Frontal cortex (tissue), 4 donors: ENCODE data around the gene WSB2. TPM values are rescaled to one million over a fixed set of nuclear protein-coding genes. Genes with fewer than 3 reads are reported as not detected.
"Not testable (repeated sequence)": the region's sequence is repeated elsewhere in the genome, so short reads cannot be mapped to it uniquely, and the experiment has no call there.

Source experiments
- DNase-seq, 2 donors: peaks; one replicate each; pipeline ENCODE4 v3.0.0; 2012; ENCODE audit warnings: low spot score in 2 of 2
- FAIRE-seq: peaks from 2 replicates; lab custom pipeline; 2012; peaks lifted over from hg19 to GRCh38; lab: Jason Lieb, UNC
- total RNA-seq: library from RNA; depleted of rRNA; stranded (reverse); fragments of >200 nt; gene quantifications from one replicate; pipeline ENCODE4 v1.2.3, GENCODE V29; 2014
- donor health status: control.
- donor health status: control.
- donor health status: control.

Gene WSB2
- 532 TPM for total RNA-seq

DNA sequence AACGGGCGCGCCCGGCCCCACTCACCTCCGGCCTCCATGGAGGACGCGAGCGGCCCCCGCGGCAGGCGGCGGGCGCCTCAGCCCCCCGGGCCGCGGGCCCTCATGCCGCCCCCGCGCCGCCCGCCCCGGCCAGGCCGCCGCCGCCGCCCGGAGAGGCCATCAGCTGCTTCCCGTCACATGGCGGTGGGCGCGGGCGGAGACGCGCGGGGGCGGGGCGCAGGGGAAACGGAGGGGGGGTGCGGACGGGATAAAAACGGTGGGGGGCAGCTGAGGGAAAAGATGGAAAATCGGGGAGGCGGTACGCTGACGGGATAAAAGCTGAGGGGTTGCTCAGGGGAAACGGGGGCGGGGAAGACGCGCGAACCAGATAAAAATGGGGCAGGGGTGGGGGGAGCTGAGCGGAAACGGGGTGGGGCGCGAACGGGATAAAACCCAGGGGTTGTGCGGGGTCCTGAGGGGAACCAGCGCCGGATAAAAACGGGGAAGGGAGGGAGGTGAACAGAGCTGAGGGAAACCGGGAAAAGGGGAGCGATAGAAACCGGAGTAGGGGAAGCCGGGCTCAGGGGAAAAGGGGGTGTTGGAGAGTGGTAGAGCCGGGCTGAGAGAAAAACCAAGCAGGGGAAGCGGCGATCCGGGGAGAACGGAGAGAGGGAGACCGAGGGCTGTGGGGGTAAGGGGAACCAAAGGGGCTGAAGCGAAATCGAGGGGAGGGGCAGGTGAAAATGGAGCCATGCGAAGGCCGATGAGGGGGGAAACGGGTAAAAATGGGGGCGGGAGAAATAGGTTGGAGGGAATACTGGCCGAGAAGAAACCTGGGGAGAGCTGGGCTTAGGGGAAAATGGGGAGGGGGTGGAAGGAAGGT lies at the start of gene WSB2:
WSB2 (minus strand) TSS at position 169 of the 862 bp plus-strand sequence; CDS start at position 38, 131 bp downstream.
- FAIRE-seq (no peak), DNase-seq (peak; percentile 85 to 90)

DNA sequence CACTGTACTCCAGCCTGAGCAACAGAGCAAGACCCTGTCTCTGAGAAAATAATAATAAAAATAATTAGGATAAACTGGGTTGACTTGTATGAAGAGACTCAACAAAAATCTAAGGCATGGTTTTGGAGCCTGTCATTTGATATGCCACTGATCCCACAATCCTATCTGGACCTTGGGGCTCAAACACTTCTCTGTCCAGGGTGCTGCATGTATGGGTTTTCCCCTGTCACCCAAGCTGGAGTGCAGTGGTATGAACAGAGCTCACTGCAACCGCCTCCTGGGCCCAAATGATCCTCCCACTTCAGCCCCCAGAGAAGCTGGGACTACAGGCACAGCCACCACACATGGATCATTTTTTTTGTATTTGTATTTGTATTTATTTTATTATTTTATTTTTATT lies 48.1 kb upstream of the WSB2 start:
- no peak for FAIRE-seq

DNA sequence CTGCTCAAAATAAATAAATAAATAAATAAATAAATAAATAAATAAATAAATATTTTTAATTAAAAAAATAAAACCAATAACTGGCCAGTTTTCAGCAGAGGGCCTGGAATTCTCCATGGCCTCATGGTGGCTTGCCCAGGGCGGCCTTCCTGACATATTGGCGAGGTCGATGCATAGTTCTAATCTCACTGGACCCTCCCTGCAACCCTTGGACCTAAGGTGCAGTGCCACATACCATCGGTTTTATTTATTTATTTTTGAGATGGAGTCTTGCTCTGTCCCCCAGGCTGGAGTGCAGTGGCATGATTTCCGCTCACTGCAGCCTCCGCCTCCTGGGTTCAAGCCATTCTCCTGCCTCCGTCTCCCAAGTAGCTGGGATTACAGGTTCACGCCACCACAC lies 46.7 kb upstream of the WSB2 start:
- DNase-seq (no peak), FAIRE-seq (no peak)

More for the DNA sequence above, 48.1 kb upstream of the WSB2 start:
- DNase-seq = no peak

DNA sequence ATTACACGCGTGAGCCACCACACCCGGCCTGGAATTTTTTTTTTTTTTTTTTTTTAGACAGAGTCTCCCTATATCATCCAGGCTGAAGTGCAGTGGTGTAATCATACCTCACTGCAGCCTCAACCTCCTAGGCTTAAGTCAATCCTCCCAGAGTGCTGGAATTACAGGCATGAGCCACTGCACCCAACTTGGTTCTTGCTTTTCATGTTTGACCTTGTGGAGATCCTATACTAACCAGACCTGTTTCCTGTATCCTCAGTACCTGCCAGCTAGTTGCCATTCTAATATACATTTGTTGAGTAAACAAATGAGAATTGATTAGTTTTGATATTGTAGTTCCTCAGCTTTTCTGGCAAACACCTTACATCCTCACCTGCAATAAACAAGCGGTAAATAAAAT lies 46.0 kb upstream of the WSB2 start:
- no peak for FAIRE-seq
- no peak for DNase-seq

DNA sequence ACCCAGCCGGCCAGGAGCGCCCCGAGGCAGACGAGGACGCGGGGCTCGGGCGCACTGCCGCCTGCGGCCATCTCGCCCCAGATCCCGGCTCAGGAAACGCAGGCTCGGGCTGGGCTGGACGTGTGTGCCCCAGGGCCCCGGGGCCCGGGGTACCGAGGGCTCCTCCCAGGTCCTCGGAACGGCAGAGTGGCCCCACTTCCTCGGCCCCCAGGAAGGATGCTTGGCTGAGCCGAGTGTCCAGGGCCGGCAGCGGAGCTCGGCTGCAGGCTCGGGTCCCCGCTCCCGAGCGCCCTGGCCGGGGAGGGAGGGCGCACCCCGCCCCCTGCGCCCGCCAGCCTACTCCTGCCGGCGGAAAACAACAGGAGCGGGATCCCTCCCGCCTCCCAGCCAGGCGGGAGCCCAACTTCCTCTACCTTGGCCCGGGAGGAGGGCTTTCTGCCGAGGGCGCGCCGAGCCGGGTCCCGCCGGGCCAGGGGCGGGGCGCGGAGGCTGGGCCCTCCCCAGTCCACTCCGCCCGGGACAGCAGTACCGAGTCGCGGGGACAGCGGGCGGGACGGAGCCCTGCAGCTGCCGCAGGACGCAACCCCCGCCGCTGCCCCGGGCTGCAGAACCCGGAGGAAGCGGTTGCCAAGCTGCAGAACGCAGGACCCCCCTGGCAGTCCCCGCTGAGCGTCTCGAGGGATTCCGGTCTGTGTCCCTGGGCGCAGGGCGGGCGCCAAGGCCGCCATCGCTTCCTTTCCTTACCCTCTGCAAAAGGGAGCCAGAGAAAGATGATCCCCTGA lies 42.8 kb upstream of the WSB2 start, which contains the start of gene VSIG10:
VSIG10 (minus strand) TSS at position 411 of the 782 bp plus-strand sequence; CDS start at position 71, 340 bp downstream.
- peak; percentile 74 to 75 for DNase-seq
- no peak for FAIRE-seq

DNA sequence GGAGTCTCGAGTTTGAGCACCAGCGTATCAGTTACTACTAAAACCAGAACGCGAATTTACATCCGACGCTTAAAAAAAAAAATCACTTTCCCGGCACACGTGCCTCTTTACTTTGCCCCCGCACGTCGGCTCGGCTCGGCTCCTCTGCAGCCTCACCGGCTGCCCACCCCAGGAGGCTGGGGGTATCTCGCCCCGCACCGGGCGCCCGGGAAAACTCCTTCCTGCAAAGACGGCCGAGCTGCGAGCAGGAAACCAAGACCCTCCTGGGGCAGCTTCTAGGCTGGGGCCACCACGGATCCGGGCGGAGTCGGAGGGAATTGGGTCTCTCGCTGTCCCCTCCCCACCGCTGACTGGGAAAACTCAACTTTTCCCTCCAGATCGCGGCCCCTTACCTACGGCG lies 42.2 kb upstream of the WSB2 start:
- FAIRE-seq (no peak), DNase-seq (peak; percentile 25 to 35)

DNA sequence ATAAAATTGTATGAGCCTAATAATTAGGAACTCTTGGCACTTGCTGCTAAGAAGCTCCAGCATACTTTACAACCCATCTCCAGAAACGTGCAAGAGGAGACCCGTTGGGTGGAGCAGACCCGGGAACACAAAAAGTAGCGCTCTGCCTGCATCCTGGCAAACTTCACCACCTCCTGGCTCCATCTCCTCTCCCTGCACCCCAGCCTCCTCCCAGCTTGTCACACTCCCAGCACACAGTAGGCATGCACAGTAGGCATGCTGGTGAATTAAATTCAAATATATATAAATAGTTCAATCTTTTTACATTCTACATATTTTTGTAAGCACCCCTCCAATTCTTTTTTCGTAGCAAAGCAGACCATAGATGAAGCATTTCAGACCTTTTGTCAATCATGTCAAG lies 41.6 kb upstream of the WSB2 start:
- FAIRE-seq (no peak), DNase-seq (peak in 1 of 2 donors; percentile 22)

DNA sequence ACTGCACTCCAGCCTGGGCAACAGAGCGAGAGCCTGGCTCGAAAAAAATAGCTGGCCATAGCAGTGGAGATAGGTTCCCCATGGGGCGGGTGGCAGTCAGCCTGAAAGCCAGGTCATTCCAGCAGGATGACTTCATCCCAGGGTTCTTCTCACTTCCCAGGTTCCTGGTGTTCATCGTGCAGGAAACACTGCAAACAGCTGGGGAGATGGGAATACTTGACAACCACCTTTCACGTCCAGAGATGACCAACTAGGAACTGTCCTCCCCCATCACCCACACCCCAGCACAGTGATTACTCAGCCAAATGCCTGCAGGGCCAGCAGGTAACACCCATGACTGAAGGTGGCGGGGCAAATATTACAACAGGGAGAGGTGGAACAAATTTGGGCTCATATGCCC lies 41.1 kb upstream of the WSB2 start:
- DNase-seq (no peak), FAIRE-seq (no peak)

DNA sequence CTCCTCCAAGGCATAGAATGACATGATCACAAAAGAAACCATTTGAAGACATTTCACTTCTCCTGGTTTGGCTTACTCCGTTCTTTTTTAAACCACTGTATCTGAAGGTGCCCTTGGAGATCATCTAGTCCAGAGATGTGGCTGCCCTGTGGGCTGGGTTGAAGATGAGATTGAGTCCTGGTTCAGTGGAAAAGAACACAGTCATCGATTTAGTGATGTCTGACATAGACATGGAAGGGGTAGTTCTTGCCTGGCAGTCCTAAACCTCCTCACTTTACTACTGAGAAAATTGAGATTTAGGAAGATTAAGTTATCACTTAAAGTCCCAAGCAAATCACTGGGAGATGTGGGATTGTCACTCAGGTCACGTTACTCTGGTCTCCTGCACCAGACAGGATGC lies 40.1 kb upstream of the WSB2 start:
- no peak for DNase-seq
- FAIRE-seq = no peak

DNA sequence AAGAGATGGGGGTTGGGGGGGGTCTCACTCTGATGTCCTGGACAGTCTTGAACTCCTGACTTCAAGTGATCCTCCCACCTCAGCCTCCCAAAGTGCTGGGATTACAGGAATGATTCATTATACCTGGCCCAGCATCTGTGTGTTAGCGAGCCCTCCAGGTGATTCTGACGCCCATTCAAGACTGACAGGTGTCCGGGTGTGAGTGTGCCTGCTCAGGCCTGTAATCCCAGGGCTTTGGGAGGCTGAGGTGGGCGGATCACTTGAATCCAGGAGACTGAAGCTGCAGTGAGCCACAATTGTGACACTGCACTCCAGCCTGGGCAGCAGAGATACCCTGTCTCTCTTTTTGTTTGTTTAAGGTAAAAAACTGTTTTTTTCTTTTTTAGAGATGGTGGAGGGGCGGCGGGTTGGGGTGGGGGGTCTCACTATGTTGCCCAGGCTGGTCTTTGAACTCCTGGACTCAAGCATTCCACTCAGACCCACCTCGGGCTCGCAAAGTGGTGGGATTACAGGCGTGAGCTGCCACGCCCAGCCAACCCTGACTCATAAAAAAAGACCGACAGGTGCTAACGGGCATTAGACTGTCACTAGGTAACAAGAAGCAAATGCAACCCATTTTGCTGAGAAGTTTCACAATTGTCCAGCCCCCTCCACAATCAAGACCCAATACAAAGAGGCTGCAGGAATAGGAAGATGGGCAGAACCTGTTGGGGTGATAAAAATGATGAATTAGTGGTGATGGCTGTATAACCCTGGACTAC lies 38.1 kb upstream of the WSB2 start:
- DNase-seq (no peak), FAIRE-seq (no peak)

DNA sequence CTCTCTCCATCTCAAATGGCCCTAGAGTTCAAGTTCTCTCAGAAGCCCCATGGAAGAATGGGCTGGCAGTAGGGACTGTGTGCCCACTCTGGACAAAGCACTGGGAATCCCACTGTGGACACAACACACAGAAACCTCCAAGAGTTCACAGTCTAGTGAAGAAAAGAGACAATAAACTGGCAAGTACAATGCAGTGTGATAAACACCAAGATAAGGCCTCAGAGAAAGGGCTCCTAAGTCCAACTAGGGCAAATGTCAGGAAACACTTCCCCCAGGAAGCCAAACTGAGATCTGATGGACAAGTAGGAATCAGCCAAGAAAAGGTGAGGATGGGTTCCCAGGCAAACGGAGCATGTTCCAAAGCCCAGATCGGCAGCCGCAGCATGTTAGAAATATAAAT lies 37.4 kb upstream of the WSB2 start:
- DNase-seq (no peak), FAIRE-seq (no peak)

DNA sequence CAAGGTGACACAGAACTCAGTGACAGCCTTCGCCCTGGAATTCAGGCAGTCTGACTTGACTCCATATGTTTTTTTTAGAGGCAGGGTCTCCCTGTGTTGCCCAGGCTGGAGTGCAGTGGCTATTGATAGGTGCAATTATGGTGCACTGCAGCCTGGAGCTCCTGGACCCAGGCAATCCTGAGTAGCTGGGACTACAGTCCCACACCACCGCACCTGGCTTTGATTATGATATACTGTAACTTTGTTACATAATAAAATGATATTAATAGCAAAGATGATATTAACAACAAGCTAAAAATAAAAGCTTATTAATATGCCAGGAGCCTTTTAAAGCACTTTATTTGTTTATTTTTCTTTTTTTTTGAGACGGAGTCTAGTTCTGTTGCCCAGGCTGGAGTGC lies 33.1 kb upstream of the WSB2 start:
- FAIRE-seq (no peak), DNase-seq (no peak)

DNA sequence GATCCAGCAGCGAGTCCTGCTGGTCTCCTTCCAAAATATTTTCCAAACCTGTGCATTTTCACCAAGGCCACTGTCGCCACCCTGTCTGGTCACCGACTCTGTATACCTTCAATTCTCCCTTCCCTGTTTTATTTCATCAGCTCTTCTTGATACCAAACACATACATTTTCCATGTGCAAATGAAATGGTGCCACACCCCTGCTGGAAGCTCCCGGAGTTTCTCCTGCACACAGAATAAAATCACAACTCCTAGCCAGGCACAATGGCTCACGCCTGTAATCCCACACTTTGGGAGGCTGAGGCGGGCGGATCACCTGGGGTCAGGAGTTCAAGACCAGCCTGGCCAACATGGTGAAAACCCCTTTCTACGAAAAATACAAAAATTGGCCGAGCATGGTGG lies 28.8 kb upstream of the WSB2 start:
- DNase-seq (no peak), FAIRE-seq (no peak)

DNA sequence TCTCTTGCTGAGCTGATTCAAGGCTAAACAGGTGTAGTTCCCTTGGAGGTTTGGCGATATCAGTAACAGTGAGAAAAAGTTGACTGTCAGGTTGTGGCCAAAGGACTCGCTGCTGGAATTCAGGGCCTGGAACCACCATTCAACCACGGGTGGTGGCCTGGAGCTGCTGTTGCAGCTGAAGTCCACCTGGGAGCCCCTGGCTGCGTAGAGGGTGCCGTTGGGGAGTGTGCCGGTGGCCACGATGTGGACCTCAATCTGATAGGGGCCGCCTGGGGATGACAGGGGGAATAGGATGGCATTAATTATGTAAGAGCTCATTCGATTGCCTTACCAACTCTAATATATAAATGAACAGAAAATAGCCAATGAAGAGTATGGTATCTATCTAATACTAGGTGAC lies 21.2 kb upstream of the WSB2 start:
- FAIRE-seq = no peak
- no peak for DNase-seq

DNA sequence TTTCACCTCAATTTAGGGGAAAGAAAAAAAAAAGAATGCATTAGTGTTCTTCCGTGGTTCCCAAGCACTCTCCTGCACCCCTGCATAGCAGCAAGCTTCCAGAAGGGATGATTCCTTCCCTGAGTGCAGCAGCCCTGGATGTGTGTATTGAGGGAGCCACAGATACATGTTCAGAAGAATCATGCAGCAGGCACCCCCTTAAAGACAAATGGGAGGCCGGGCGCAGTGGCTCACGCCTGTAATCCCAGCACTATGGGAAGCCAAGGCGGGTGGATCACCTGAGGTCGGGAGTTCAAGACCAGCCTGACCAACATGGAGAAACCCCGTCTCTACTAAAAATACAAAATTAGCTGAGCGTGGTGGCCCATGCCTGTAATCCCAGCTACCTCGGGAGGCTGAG lies 20.5 kb upstream of the WSB2 start:
- DNase-seq, FAIRE-seq: not testable (repeated sequence)

DNA sequence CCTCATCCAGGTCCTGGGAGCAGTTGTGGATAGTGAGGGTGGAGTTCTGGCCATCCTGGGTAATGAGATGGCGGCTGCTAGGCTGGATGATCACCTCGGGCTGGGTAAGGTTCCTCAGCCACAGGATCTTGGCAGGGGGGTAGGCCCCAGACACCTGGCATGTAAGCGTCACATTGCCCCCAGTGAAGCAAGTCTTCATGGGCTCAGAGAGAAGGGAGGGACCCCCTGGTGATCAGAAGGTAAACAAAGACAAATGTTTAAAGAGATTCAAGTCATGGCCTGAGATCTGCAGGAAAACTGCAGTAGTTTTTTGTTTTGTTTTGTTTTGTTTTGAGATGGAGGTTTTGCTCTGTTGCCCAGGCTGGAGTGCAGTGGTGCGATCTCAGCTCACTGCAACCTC lies 12.8 kb upstream of the WSB2 start:
- DNase-seq (no peak), FAIRE-seq (no peak)

DNA sequence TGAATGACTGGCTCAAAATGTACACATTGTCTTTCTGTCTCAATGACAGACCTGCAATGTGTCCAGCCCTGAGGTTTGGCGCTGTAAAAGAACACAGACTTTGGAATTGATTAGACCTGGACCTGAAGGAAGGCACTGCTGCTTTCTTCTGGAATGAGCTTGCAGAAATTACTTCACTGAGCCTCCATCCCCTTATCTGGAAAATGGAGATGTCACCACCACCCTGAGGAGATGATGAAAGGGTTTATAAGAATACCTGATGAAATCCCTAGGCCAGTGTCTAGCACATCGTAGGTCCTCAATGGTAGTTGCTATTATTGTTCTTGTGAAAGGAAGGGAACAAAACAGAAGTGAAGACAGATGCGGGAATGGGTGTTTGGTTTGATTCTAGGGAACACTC lies 9.7 kb upstream of the WSB2 start:
- DNase-seq = no peak
- no peak for FAIRE-seq

DNA sequence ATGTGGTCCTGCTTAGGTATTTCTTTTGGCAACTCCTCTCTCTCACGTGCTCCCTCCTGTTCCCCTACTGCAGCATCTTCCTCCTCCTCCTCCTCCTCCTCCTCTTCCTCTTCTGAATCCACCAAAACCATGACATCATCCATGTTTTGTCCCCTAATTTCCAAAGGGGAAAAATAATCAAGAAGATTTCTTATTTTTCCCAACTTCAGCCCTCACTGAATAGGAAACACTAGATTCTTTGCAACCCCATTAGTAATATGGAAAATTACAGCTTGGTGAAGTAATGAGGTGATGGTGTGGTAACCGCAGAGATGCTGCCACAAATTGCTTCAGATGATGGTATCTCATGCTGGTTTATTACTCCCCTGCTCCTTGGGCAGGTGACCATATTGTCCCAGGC lies 7.5 kb upstream of the WSB2 start:
- FAIRE-seq (no peak), DNase-seq (no peak)

DNA sequence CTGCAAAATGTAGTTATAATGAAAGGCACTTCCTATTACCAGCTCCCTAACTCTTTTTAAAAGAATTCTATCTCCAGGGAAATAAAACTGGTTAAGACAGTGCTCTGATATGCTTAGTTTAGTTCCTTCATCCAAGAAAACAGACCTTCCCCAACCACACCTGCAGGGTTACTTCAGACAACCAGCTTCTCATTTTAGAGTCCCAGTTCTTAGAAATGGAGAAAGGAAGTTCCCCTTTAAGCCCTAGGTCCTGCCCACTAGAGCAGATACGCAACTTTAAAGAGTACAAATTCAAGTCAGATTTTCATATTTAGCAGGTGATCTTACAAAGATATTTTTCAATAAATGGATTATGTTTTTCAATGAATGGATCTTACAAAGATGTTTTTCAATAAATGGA lies 4.4 kb upstream of the WSB2 start:
- no peak for FAIRE-seq

DNA sequence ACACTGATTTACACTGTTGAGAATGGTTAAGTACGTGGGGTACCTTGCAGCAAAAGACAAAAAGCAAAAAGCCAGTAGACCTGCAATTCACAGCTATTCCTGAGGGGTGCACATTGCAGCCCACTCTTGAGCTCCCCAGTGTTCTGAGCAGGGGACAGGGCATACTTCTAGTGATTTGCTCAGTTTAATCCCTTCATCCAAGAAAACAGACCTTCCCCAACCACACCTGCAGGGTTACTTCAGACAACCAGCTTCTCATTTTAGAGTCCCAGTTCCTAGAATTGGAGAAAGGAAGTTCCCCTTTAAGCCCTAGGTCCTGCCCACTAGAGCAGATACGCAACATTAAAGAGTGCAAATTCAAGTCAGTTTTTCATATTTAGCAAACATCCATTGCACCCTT lies 3.6 kb upstream of the WSB2 start:
- no peak for DNase-seq
- no peak for FAIRE-seq

More for the DNA sequence above, 4.4 kb upstream of the WSB2 start:
- DNase-seq = no peak
